Measurements from ENCODE around the gene METTL4. TPM values are rescaled to one million over a fixed set of nuclear protein-coding genes. Genes with fewer than 3 reads are reported as not detected.

The METTL4 gene
- 10 to 100 TPM; 12.8 to 22.0 TPM for total RNA-seq

GRCh38 chr18:2571200-2572170 lies at the start of gene METTL4, which contains the start of gene NDC80:
TSS of gene METTL4 (minus strand) at chr18:2571505. CDS start at chr18:2567216, 4,289 bp downstream.
TSS of gene NDC80 (plus strand) at chr18:2571557. CDS start at chr18:2572986, 1,429 bp downstream.
- CTCF ChIA-PET = interaction anchor here (0.8 to 1.7 kb wide), 6 partner anchors 34 to 726 kb away, joined by 3 to 5 read pairs (median 4); partner anchors contain the start of gene SMCHD1
- POLR2A ChIA-PET = interaction anchor here (0.5 to 1.3 kb wide), 5 partner anchors 8 to 86 kb away, joined by 3 to 6 read pairs (median 5); partner anchors contain the start of gene SMCHD1
- intact Hi-C loops (cut with DNase I, micrococcal nuclease) = loop anchor here (1.0 to 5.0 kb wide), 12 partner anchors 17 to 1031 kb away; partner anchors contain the start of genes EMILIN2 (in 1 of the 2), MYL12A (in 1 of the 2), MYL12B (in 1 of the 2) and SMCHD1 (in 1 of the 2)
- H3K27ac Mint-ChIP-seq = peak within 1 kb of the TSS; percentile 95
- peak; percentile 84 for ATAC-seq
- peak within 1 kb of the TSS; percentile 98 for H3K4me3 Mint-ChIP-seq
- no peaks in the 10 kb centered on the region for H3K9me3 Mint-ChIP-seq (ENCODE audit: low read depth)
- H3K4me1 Mint-ChIP-seq = peaks cover 55% of the 10 kb centered on the region
- no peaks in the 10 kb centered on the region for H3K27me3 Mint-ChIP-seq
- H3K36me3 Mint-ChIP-seq (ENCODE audit: low read depth) = peaks cover 50% of the 10 kb centered on the region
- DNase-seq = peak; percentile 91

- Mint-ChIP-seq H3K9me3 (ENCODE audit: low read depth) (peaks cover 2% of the 10 kb centered on the region), H3K36me3 (ENCODE audit: low read depth) (peaks cover 31% of the 10 kb centered on the region), H3K27me3 (no peaks in the 10 kb centered on the region), H3K4me1 (no peaks in the 10 kb centered on the region), H3K4me3 (no peak overlapping the region), H3K27ac (no peak overlapping the region)
- POLR2A ChIA-PET = no interaction called here
- CTCF ChIA-PET = no interaction called here
- ATAC-seq (no peak), DNase-seq (no peak)
- intact Hi-C loops (cut with DNase I, micrococcal nuclease) = no loop called here
These were observed 46.7 kb upstream of the METTL4 start for GRCh38 chr18:2618009-2618408.

DNA sequence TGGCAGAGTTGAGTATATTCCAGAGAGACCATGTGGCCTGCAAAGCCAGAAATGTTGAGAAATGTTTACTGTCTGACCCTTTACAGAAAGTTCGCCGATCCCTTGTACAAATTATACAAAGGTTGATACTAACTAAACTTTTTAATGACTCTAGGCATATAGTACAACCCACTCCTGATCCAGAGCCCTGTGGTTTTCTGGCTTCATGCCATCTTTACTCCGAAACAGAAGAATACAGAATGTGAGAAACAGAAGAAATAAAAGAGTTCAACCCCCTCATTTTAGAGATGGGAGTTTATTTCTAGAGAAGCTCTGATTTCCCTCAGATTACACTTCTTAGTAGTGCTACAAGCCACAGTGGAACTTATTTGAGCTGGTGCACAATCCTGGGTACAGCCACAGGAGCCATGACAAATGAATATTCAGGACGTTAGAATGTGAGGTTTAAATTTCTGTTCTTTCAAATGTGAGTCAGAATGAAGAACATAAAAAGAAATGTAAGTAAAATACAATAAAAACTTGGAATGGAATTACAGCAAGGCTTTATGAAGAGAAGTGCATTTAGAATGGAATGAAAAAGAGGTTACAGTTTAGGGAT lies 46.2 kb upstream of the METTL4 start:
- DNase-seq = no peak
- Mint-ChIP-seq H3K9me3 (ENCODE audit: low read depth) (peaks cover 2% of the 10 kb centered on the region), H3K27me3 (no peaks in the 10 kb centered on the region), H3K36me3 (ENCODE audit: low read depth) (peaks cover 35% of the 10 kb centered on the region), H3K27ac (no peak overlapping the region), H3K4me1 (no peaks in the 10 kb centered on the region), H3K4me3 (no peak overlapping the region)
- POLR2A ChIA-PET = no interaction called here
- intact Hi-C loops (cut with DNase I, micrococcal nuclease) = no loop called here
- ATAC-seq = no peak
- CTCF ChIA-PET = no interaction called here

DNA sequence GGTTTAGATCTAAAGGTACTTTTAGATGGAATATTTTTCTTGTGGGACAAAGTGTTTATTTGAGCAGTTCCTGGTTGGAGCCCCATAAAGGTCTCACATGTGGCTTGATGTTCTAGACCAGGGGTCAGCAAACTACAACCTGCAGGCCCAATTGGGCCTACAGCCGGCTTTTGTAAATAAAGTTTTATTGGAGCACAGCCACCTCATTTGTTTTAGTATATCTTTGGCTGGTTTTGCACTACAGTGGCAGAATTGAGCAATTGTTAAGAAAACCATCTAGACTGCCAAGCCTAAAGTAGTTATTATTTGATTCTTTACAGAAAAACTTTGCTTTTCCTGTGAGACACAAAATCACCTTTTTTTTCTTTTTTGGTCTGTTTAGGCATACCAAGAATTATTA lies 41.7 kb upstream of the METTL4 start:
- Mint-ChIP-seq H3K4me3 (no peak overlapping the region), H3K36me3 (ENCODE audit: low read depth) (peaks cover 68% of the 10 kb centered on the region), H3K4me1 (peaks cover 8% of the 10 kb centered on the region), H3K27ac (no peak overlapping the region), H3K9me3 (ENCODE audit: low read depth) (peaks cover 2% of the 10 kb centered on the region), H3K27me3 (no peaks in the 10 kb centered on the region)
- CTCF ChIA-PET = no interaction called here
- DNase-seq (no peak), ATAC-seq (no peak)
- intact Hi-C loops (cut with DNase I, micrococcal nuclease) = no loop called here
- POLR2A ChIA-PET = no interaction called here

- intact Hi-C loops (cut with DNase I, micrococcal nuclease) = no loop called here
- H3K4me1 Mint-ChIP-seq = peaks cover 22% of the 10 kb centered on the region
- ChIA-PET CTCF (interaction anchor here (0.7 kb wide), 1 partner anchor 9 kb away, joined by 3 read pairs; no protein-coding TSS in a partner anchor), POLR2A (no interaction called here)
- no peak overlapping the region for H3K27ac Mint-ChIP-seq
- no peak for ATAC-seq
- H3K36me3 Mint-ChIP-seq (ENCODE audit: low read depth) = peaks cover 61% of the 10 kb centered on the region
- H3K27me3 Mint-ChIP-seq = no peaks in the 10 kb centered on the region
- no peak for DNase-seq
- no peak overlapping the region for H3K4me3 Mint-ChIP-seq
- H3K9me3 Mint-ChIP-seq (ENCODE audit: low read depth) = peaks cover 2% of the 10 kb centered on the region
These were observed 39.2 kb upstream of the METTL4 start for GRCh38 chr18:2610549-2610948.

GRCh38 chr18:2609604-2610003 lies 38.3 kb upstream of the METTL4 start:
- Mint-ChIP-seq H3K27ac (no peak overlapping the region), H3K4me3 (no peak overlapping the region), H3K36me3 (ENCODE audit: low read depth) (peaks cover 60% of the 10 kb centered on the region), H3K4me1 (peaks cover 31% of the 10 kb centered on the region), H3K27me3 (no peaks in the 10 kb centered on the region), H3K9me3 (ENCODE audit: low read depth) (no peaks in the 10 kb centered on the region)
- POLR2A ChIA-PET = no interaction called here
- ATAC-seq = no peak
- CTCF ChIA-PET = interaction anchor here (1.0 to 1.3 kb wide), 2 partner anchors 10 to 36 kb away, joined by 3 read pairs; no protein-coding TSS in a partner anchor
- no peak for DNase-seq
- intact Hi-C loops (cut with DNase I, micrococcal nuclease) = no loop called here

DNA sequence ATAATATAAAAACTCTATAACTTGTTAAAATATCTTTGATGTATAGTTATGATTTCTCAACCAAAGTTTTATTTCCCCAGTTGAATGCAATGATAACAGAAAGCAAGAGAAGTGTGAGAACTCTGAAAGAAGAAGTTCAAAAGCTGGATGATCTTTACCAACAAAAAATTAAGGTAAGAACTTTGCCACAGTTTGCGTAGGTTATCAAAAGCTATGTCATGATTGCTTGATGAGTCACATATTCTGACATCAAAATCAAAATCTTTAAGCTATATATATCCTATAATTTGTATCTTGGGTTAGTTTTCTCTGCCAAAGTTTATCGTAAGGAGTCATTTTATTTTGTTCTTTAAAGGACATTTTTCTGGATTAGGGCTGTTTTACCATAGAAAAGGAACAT lies 35.0 kb upstream of the METTL4 start:
- Mint-ChIP-seq H3K27ac (peak overlapping the region; percentile 76), H3K36me3 (ENCODE audit: low read depth) (peaks cover 53% of the 10 kb centered on the region), H3K4me1 (peaks cover 48% of the 10 kb centered on the region), H3K9me3 (ENCODE audit: low read depth) (no peaks in the 10 kb centered on the region), H3K27me3 (no peaks in the 10 kb centered on the region), H3K4me3 (peak overlapping the region; percentile 46)
- DNase-seq (no peak), ATAC-seq (peak; percentile 54)
- ChIA-PET POLR2A (interaction anchor here (0.8 to 1.6 kb wide), 4 partner anchors 21 to 981 kb away, joined by 5 to 11 read pairs (median 5); no protein-coding TSS in a partner anchor), CTCF (interaction anchor here (0.5 to 2.6 kb wide), 6 partner anchors 21 to 640 kb away, joined by 3 to 11 read pairs (median 4); partner anchors contain the start of genes METTL4 and NDC80)
- intact Hi-C loops (cut with DNase I, micrococcal nuclease) = loop anchor here (1.0 to 2.0 kb wide), 3 partner anchors 35 to 49 kb away; partner anchors contain the start of gene SMCHD1 (in 2 of the 2)

DNA sequence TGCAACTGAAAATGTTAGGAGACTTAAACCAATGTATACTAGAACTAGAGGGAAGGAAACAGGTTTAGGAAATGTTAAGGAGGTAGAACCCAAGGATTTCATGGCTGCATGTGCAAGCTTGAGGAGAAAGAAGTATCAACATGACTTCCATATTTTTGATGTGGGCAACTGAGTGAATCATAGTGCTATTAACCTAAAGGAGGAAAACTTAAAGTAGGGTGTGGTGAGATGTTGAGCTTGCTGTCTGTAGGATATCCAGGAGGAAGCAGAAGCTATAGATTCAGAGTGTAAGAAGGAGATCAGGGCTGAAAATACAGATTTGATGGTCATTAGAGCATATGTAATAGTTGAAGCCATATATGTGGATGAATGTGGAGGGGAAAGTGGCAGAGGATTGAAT lies 31.5 kb upstream of the METTL4 start:
- no peak for ATAC-seq
- Mint-ChIP-seq H3K27ac (no peak overlapping the region), H3K27me3 (no peaks in the 10 kb centered on the region), H3K4me3 (no peak overlapping the region), H3K9me3 (ENCODE audit: low read depth) (no peaks in the 10 kb centered on the region), H3K4me1 (peaks cover 43% of the 10 kb centered on the region), H3K36me3 (ENCODE audit: low read depth) (peaks cover 49% of the 10 kb centered on the region)
- DNase-seq = no peak
- intact Hi-C loops (cut with DNase I, micrococcal nuclease) = no loop called here
- ChIA-PET CTCF (interaction anchor here (0.8 kb wide), 1 partner anchor 38 kb away, joined by 3 read pairs; no protein-coding TSS in a partner anchor), POLR2A (interaction anchor here (0.7 to 1.2 kb wide), 2 partner anchors 30 to 53 kb away, joined by 3 to 4 read pairs; partner anchors contain the start of gene SMCHD1)

DNA sequence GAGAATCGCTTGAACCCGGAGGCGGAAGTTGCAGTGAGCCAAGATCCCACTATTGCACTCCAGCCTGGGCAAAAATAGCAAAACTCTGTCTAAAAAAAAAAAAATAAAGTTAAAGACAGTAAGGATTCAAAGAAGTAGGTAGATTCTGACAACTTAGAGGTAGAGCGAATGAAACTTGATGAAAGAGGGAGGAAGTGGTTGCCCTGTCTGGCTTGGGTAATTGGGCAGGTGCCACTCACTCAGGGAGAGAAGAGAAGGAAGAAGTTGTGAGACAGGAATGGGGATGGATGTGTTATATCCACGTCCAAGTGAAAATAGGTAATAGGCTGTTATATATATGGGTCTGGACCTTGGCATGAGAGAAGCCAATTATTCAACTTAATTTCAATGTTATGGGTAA lies 26.3 kb upstream of the METTL4 start:
- Mint-ChIP-seq H3K36me3 (ENCODE audit: low read depth) (peaks cover 61% of the 10 kb centered on the region), H3K4me3 (no peak overlapping the region), H3K9me3 (ENCODE audit: low read depth) (peaks cover 5% of the 10 kb centered on the region), H3K27me3 (no peaks in the 10 kb centered on the region), H3K27ac (no peak overlapping the region), H3K4me1 (peaks cover 31% of the 10 kb centered on the region)
- no peak for ATAC-seq
- intact Hi-C loops (cut with DNase I, micrococcal nuclease) = no loop called here
- CTCF ChIA-PET = no interaction called here
- no peak for DNase-seq
- POLR2A ChIA-PET = no interaction called here

DNA sequence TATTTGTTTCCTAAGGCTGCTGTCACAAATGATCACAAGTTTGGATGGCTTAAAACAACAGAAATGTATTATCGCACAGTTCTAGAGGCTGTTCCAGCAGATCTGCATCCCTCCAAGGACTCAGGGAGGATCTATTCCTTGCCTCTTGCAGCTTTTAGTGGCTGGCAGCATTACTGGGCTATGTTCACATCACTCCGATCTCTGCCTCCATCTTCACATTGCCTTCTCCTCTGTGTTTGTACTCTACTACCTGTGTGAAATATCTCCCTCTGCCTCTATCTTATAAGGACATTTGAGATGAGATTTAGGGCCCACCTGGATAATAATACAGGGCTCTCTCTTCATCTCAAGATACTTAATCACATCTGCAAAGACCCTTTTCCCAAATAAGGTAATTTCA lies 19.0 kb upstream of the METTL4 start:
- H3K36me3 Mint-ChIP-seq (ENCODE audit: low read depth) = peaks cover 71% of the 10 kb centered on the region
- ATAC-seq (no peak), DNase-seq (no peak)
- peak overlapping the region; percentile 7 for H3K4me3 Mint-ChIP-seq
- intact Hi-C loops (cut with DNase I, micrococcal nuclease) = loop anchor here in 1 of 2 experiments (5.0 kb wide), 1 partner anchor 52 kb away; no protein-coding TSS in a partner anchor
- H3K4me1 Mint-ChIP-seq = peaks cover 48% of the 10 kb centered on the region
- ChIA-PET POLR2A (no interaction called here), CTCF (interaction anchor here (0.8 to 1.0 kb wide), 2 partner anchors 15 to 33 kb away, joined by 3 read pairs; no protein-coding TSS in a partner anchor)
- H3K9me3 Mint-ChIP-seq (ENCODE audit: low read depth) = peaks cover 1% of the 10 kb centered on the region
- H3K27me3 Mint-ChIP-seq = no peaks in the 10 kb centered on the region
- peak overlapping the region; percentile 88 for H3K27ac Mint-ChIP-seq

Data from activated CD4-positive, alpha-beta T cell treated with anti-CD3 and anti-CD28 coated beads for 36 hours (primary cell).